ENCODE measurements around the gene CEP57L1. TPM values are rescaled to one million over a fixed set of nuclear protein-coding genes. Genes with fewer than 3 reads are reported as not detected.

Gene CEP57L1
- total RNA-seq, 1 experiment from 2014 or later, result 8.4 TPM

DNA sequence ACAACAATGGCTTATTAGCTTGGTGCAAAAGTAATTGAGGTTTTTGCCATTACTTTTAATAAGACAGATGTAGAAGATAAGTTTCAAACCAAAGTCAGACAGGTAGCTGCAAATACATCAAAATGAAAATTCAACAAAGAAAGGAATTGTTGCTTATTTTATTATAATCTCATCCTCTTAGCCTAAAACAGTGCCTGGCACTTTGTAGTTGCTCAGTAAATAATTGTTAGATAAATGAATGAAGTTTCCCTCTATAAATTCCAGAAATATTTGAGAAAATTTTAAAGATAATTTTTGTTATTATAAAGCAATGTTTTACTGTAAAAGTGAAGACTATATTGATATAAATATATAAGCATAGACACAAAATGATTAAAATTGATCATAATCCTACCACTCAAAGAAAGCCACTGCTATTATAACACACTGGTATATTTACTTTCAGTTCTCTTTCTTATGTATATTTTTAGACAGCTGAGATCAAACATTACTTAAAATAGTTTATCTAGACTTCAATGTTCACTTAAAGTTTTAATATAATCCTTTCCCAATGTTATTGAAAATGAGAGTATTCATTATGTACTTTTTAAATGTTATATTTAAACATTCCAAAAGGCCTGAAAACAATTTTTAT lies 43.2 kb upstream of the CEP57L1 start:
- Histone ChIP-seq H4K5ac (ENCODE audit: insufficient read length, low read depth, low read length) (no peak overlapping the region), H3K23me2 (ENCODE audit: insufficient read length, low read depth, low read length, poor library complexity, severe bottlenecking) (no peaks in the 10 kb centered on the region), H3K9ac (ENCODE audit: extremely low read depth, insufficient read length, low read length) (no peak overlapping the region), H2BK15ac (ENCODE audit: low read depth, low read length) (no peak overlapping the region), H3K18ac (ENCODE audit: insufficient read length, low read depth, low read length) (no peak overlapping the region), H2AK5ac (ENCODE audit: insufficient read length, low read length) (no peak overlapping the region), H3K4me1 (ENCODE audit: insufficient read depth, low read length) (no peaks in the 10 kb centered on the region; the same call in 1 of the 2 replicates), H2BK5ac (ENCODE audit: insufficient read length, low read length) (no peak overlapping the region), H3K4me2 (ENCODE audit: insufficient read depth, insufficient read length, low read length) (no peak overlapping the region), H2AFZ (ENCODE audit: low read length) (no peak overlapping the region), H2BK12ac (ENCODE audit: insufficient read length, low read depth, low read length) (no peak overlapping the region), H4K20me1 (ENCODE audit: control insufficient read depth, insufficient read depth, insufficient read length) (no peaks in the 10 kb centered on the region), H3K56ac (ENCODE audit: insufficient read length, low read depth, low read length) (no peak overlapping the region), H3K79me1 (ENCODE audit: insufficient read depth, low read depth, low read length, poor library complexity, severe bottlenecking) (no peaks in the 10 kb centered on the region), H2BK20ac (ENCODE audit: low read depth, low read length, poor library complexity, severe bottlenecking) (no peak overlapping the region), H3T11ph (ENCODE audit: low read length) (no peak overlapping the region), H3K79me2 (ENCODE audit: insufficient read depth, low read length) (no peaks in the 10 kb centered on the region), H3K23ac (ENCODE audit: insufficient read length, low read depth, low read length) (no peak overlapping the region), H3K4ac (ENCODE audit: low read depth, low read length) (no peak overlapping the region), H4K8ac (replicated peaks; ENCODE audit: insufficient read length, low read depth, low read length) (no peak overlapping the region), H2BK120ac (ENCODE audit: low read depth, low read length, poor library complexity, severe bottlenecking) (no peak overlapping the region), H3K9me3 (ENCODE audit: control insufficient read depth, low read depth, low read length) (no peaks in the 10 kb centered on the region), H4K91ac (ENCODE audit: insufficient read length, low read depth, low read length) (no peak overlapping the region), H3K27me3 (ENCODE audit: insufficient read depth, low read length) (no peaks in the 10 kb centered on the region), H3K14ac (ENCODE audit: insufficient read depth, low read length) (no peak overlapping the region), H3K27ac (ENCODE audit: insufficient read length, low read depth, low read length) (no peak overlapping the region)
- peaks cover 10 to 11% of the 10 kb centered on the region in 2 experiments for H3K9me3 Mint-ChIP-seq
- peaks cover 1 to 12% (median 8%) of the 10 kb centered on the region in 3 experiments; a peak in 5 of 7 replicates for H3K36me3 Mint-ChIP-seq (ENCODE audit: insufficient read depth in 1 of 3, low read depth in 3 of 3)
- H3K4me3 Mint-ChIP-seq, result no peak overlapping the region
- H3K4me1 Mint-ChIP-seq, result peaks cover 18 to 26% of the 10 kb centered on the region in 2 experiments
- no peaks in the 10 kb centered on the region for H3K27me3 Mint-ChIP-seq (ENCODE audit: low read depth)
- DNase-seq, result no peak
- H3K27ac Mint-ChIP-seq, result no peak overlapping the region
- TF ChIP-seq, protein P1, sequence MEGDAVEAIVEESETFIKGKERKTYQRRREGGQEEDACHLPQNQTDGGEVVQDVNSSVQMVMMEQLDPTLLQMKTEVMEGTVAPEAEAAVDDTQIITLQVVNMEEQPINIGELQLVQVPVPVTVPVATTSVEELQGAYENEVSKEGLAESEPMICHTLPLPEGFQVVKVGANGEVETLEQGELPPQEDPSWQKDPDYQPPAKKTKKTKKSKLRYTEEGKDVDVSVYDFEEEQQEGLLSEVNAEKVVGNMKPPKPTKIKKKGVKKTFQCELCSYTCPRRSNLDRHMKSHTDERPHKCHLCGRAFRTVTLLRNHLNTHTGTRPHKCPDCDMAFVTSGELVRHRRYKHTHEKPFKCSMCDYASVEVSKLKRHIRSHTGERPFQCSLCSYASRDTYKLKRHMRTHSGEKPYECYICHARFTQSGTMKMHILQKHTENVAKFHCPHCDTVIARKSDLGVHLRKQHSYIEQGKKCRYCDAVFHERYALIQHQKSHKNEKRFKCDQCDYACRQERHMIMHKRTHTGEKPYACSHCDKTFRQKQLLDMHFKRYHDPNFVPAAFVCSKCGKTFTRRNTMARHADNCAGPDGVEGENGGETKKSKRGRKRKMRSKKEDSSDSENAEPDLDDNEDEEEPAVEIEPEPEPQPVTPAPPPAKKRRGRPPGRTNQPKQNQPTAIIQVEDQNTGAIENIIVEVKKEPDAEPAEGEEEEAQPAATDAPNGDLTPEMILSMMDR (conservative IDR thresholded peaks at IDR 0.05), result no peak
